GM23248 (cell line): ENCODE data around the gene CASK. TPM values are rescaled to one million over a fixed set of nuclear protein-coding genes. Genes with fewer than 3 reads are reported as not detected.

ENCODE experiments used
- DNase-seq: peaks from one replicate; pipeline ENCODE4 v3.0.0-alpha.2; 2015
- H2AFZ ChIP-seq: fragments of 200-600 bp; sonication (generic); 2 replicates; pipeline ENCODE4 v1.6.1; 2016; ENCODE audit warnings: antibody characterized with exemption
- H3F3A ChIP-seq: fragments of 200-600 bp; sonication (generic); 2 replicates; pipeline ENCODE4 v1.6.1; 2016; ENCODE audit warnings: mild to moderate bottlenecking, antibody characterized with exemption, mixed run types; ENCODE audit not compliant: insufficient read depth
- H3K27ac ChIP-seq: fragments of 200-600 bp; sonication (generic); 2 replicates; pipeline ENCODE4 v1.5.1; 2016; ENCODE audit warnings: mild to moderate bottlenecking
- H3K27me3 ChIP-seq: fragments of 200-600 bp; sonication (generic); replicated peaks from 2 replicates; pipeline ENCODE4 v1.6.1; 2016; ENCODE audit warnings: mild to moderate bottlenecking; ENCODE audit not compliant: insufficient read depth
- H3K36me3 ChIP-seq: fragments of 200-600 bp; sonication (generic); 2 replicates; pipeline ENCODE4 v1.6.1; 2016; ENCODE audit warnings: low read depth, mild to moderate bottlenecking
- H3K4me1 ChIP-seq: fragments of 200-600 bp; sonication (generic); 2 replicates; pipeline ENCODE4 v1.6.1; 2016; ENCODE audit warnings: mild to moderate bottlenecking; ENCODE audit not compliant: insufficient read depth
- H3K4me2 ChIP-seq: fragments of 200-600 bp; sonication (generic); one replicate; pipeline ENCODE4 v1.6.1; 2016; ENCODE audit warnings: mild to moderate bottlenecking; ENCODE audit not compliant: unreplicated experiment
- H3K4me3 ChIP-seq: fragments of 200-600 bp; sonication (generic); 2 replicates; pipeline ENCODE4 v1.5.1; 2016; ENCODE audit warnings: mild to moderate bottlenecking
- H3K79me2 ChIP-seq: fragments of 200-600 bp; sonication (generic); 2 replicates; pipeline ENCODE4 v1.6.1; 2016; ENCODE audit warnings: mild to moderate bottlenecking; ENCODE audit not compliant: insufficient read depth
- H3K9ac ChIP-seq: fragments of 200-600 bp; sonication (generic); 2 replicates; pipeline ENCODE4 v1.6.1; 2016; ENCODE audit warnings: mild to moderate bottlenecking
- H3K9me2 ChIP-seq: fragments of 200-600 bp; sonication (generic); 2 replicates; pipeline ENCODE4 v1.6.1; 2016; ENCODE audit warnings: mixed run types, mild to moderate bottlenecking, moderate library complexity; ENCODE audit not compliant: insufficient read depth
- H3K9me3 ChIP-seq: fragments of 200-600 bp; sonication (generic); one replicate; pipeline ENCODE4 v1.6.1; 2017; ENCODE audit warnings: low read depth
- H4K20me1 ChIP-seq: fragments of 200-600 bp; sonication (generic); 2 replicates; pipeline ENCODE4 v1.6.0; 2016; ENCODE audit not compliant: insufficient read depth
- EZH2 ChIP-seq: fragments of 200-600 bp; sonication (generic); IDR thresholded peaks from 2 replicates; pipeline ENCODE4 v1.6.1; 2018; ENCODE audit warnings: antibody characterized with exemption, mild to moderate bottlenecking; ENCODE audit not compliant: insufficient read depth, poor library complexity, severe bottlenecking
- EZH2phosphoT487 ChIP-seq: fragments of 200-600 bp; sonication (generic); IDR thresholded peaks from 2 replicates; pipeline ENCODE4 v1.6.1; 2018; ENCODE audit warnings: antibody characterized with exemption, moderate library complexity, mild to moderate bottlenecking, low read depth; ENCODE audit not compliant: insufficient read depth
- WGBS, 2 experiments: methylation state at CpG; one replicate each; pipeline ENCODE4 v1.1.6; 2015 to 2017; ENCODE audit warnings: low lambda C conversion rate in 2 of 2, low coverage in 1 of 2; ENCODE audit errors: missing lambda C conversion rate in 2 of 2; 5-methylcytosine and 5-hydroxymethylcytosine counted together
- in situ Hi-C: fragments of 300-500 bp; cut with MboI; formaldehyde crosslinking; loops from 2 replicates; pipeline ENCODE4 v1.15.0; 2020
- polyA plus RNA-seq: library from polyadenylated mRNA; unstranded; fragments of >200 nt; fragmentation: Nextera tagmentation; extraction: Ambion mirVana; gene quantifications from 2 replicates; pipeline ENCODE4 v1.2.1, GENCODE V29; 2016
- total RNA-seq: library from RNA; depleted of rRNA; stranded (reverse); fragments of >200 nt; shearing (Covaris generic); gene quantifications from 2 replicates; pipeline ENCODE4 v1.2.3, GENCODE V29; 2014

The CASK gene
- total and polyA plus RNA-seq, 2 experiments from 2014 or later = 2.5 to 29.2 TPM

- H3K9me2 ChIP-seq = no peaks in the 10 kb centered on the region
- no peak for DNase-seq
- H3K79me2 ChIP-seq = no peaks in the 10 kb centered on the region
- H3K4me2 ChIP-seq = peak overlapping the region; percentile 53
- H3K36me3 ChIP-seq = no peaks in the 10 kb centered on the region
- H3K9me3 ChIP-seq = no peaks in the 10 kb centered on the region
- no peak overlapping the region for H3K4me3 ChIP-seq
- 0 out of 2 replicates have a peak overlapping the region, but pooled peaks have one; percentile 14 for H3K9ac ChIP-seq
- 13 to 15% methylated on average over 3 of the region's 3 CpGs for WGBS, 2 experiments
- H4K20me1 ChIP-seq = no peaks in the 10 kb centered on the region
- H3K4me1 ChIP-seq = peaks cover 25% of the 10 kb centered on the region
- peaks cover 11% of the 10 kb centered on the region for H3F3A ChIP-seq
- in situ Hi-C loops = loop anchor here (25.0 kb wide), 1 partner anchor 173 kb away; no protein-coding TSS in a partner anchor
- no peak overlapping the region for H2AFZ ChIP-seq
- TF ChIP-seq EZH2 (no peak), EZH2phosphoT487 (no peak)
- no peaks in the 10 kb centered on the region for H3K27me3 ChIP-seq
- no peak overlapping the region for H3K27ac ChIP-seq
These were observed 359.5 kb downstream of the CASK start for GRCh38 chrX:41563876-41564275.

GRCh38 chrX:41561045-41561444 is 362.3 kb downstream of the CASK start:
- TF ChIP-seq EZH2phosphoT487 = no peak
- no peak for TF ChIP-seq EZH2
- no peak overlapping the region for H3K4me3 ChIP-seq
- H3K9me2 ChIP-seq = no peaks in the 10 kb centered on the region
- no peaks in the 10 kb centered on the region for H4K20me1 ChIP-seq
- peak overlapping the region; percentile 28 for H3K4me2 ChIP-seq
- H3K36me3 ChIP-seq = no peaks in the 10 kb centered on the region
- H3K27me3 ChIP-seq = no peaks in the 10 kb centered on the region
- H3K79me2 ChIP-seq = no peaks in the 10 kb centered on the region
- in situ Hi-C loops = loop anchor here (25.0 kb wide), 1 partner anchor 176 kb away; no protein-coding TSS in a partner anchor
- H3K9me3 ChIP-seq = no peaks in the 10 kb centered on the region
- H3K27ac ChIP-seq = peak overlapping the region; percentile 78
- peak overlapping the region; percentile 54 for H3K9ac ChIP-seq
- peak; percentile 85 for DNase-seq
- no peak overlapping the region for H2AFZ ChIP-seq
- H3K4me1 ChIP-seq = peaks cover 27% of the 10 kb centered on the region
- peaks cover 13% of the 10 kb centered on the region for H3F3A ChIP-seq
- 0% methylated on average over 2 of the region's 2 CpGs for WGBS, 2 experiments

- H3K27me3 ChIP-seq = no peaks in the 10 kb centered on the region
- H3F3A ChIP-seq = peaks cover 13% of the 10 kb centered on the region
- peak overlapping the region; percentile 64 for H3K9ac ChIP-seq
- H4K20me1 ChIP-seq = no peaks in the 10 kb centered on the region
- 0 to 2% methylated on average over 4 to 7 of the region's 7 CpGs for WGBS, 2 experiments
- in situ Hi-C loops = loop anchor here (25.0 kb wide), 1 partner anchor 178 kb away; no protein-coding TSS in a partner anchor
- no peaks in the 10 kb centered on the region for H3K9me3 ChIP-seq
- no peak overlapping the region; the same call in 1 of the 2 replicates for H2AFZ ChIP-seq
- no peak overlapping the region for H3K4me3 ChIP-seq
- peak; percentile 74 for DNase-seq
- H3K79me2 ChIP-seq = no peaks in the 10 kb centered on the region
- H3K27ac ChIP-seq = peak overlapping the region; percentile 78
- TF ChIP-seq EZH2 = no peak
- no peak for TF ChIP-seq EZH2phosphoT487
- peaks cover 27% of the 10 kb centered on the region for H3K4me1 ChIP-seq
- H3K4me2 ChIP-seq = peak overlapping the region; percentile 12
- H3K36me3 ChIP-seq = no peaks in the 10 kb centered on the region
- no peaks in the 10 kb centered on the region for H3K9me2 ChIP-seq
These were observed 363.9 kb downstream of the CASK start for GRCh38 chrX:41559235-41560052.

GRCh38 chrX:41558531-41558930 is 364.8 kb downstream of the CASK start:
- Histone ChIP-seq H3K9me2 (no peaks in the 10 kb centered on the region), H4K20me1 (no peaks in the 10 kb centered on the region), H3K27ac (peak overlapping the region; percentile 78; the same call in 1 of the 2 replicates), H3K9me3 (no peaks in the 10 kb centered on the region), H3K4me1 (peaks cover 27% of the 10 kb centered on the region), H3K4me3 (no peak overlapping the region), H3K27me3 (no peaks in the 10 kb centered on the region), H3K36me3 (no peaks in the 10 kb centered on the region), H3K79me2 (no peaks in the 10 kb centered on the region), H3K4me2 (no peak overlapping the region), H3F3A (peaks cover 13% of the 10 kb centered on the region), H2AFZ (no peak overlapping the region), H3K9ac (no peak overlapping the region)
- TF ChIP-seq EZH2phosphoT487 (no peak), EZH2 (no peak)
- peak; percentile 55 for DNase-seq
- 4 to 15% methylated on average over 2 of the region's 2 CpGs for WGBS, 2 experiments
- in situ Hi-C loops = loop anchor here (25.0 kb wide), 1 partner anchor 179 kb away; no protein-coding TSS in a partner anchor
